Fibroblast of lung (primary cell): ENCODE data around the gene STARD13.

ENCODE experiments used
- CTCF ChIP-seq, 2 donors: IDR thresholded peaks in 1 of 2; conservative IDR thresholded peaks in 1 of 2; 1 replicate in 1 of 2; 2 replicates in 1 of 2; pipeline ENCODE4 v1.5.1; 2011 to 2012; ENCODE audit warnings: low read length in 2 of 2, control low read depth in 1 of 2, inconsistent platforms in 1 of 2, low read depth in 1 of 2, mild to moderate bottlenecking in 1 of 2
- EZH2 ChIP-seq: IDR thresholded peaks from 2 replicates; pipeline ENCODE4 v1.5.1; 2012; ENCODE audit warnings: low read length, control low read depth, mild to moderate bottlenecking; ENCODE audit errors: missing control alignments

GRCh38 chr13:33167491-33167890, 118.1 kb downstream of the STARD13 start:
- TF ChIP-seq EZH2, result no peak
- no peak for TF ChIP-seq CTCF (conservative IDR thresholded peaks at IDR 0.05 in 1 of 2, IDR thresholded peaks at IDR 0.05 in 1 of 2; ENCODE audit: low read depth in 1 of 2, low read length in 2 of 2)
